BJ (cell line): Measurements from ENCODE around the gene AGBL4. TPM values are rescaled to one million over a fixed set of nuclear protein-coding genes. Genes with fewer than 3 reads are reported as not detected.

Source experiments
- CTCF ChIA-PET: fragments of 350-600 bp; formaldehyde crosslinking; extraction: SDS; loops from one replicate; lab custom pipeline; 2021; ENCODE audit warnings: antibody characterized with exemption, inconsistent platforms; lab: Yijun Ruan, JAX
- POLR2A ChIA-PET: fragments of 300-600 bp; sonication (Branson Sonifier 250); formaldehyde crosslinking; extraction: SDS; loops from one replicate; lab custom pipeline; 2021; ENCODE audit warnings: antibody characterized with exemption; lab: Charles Lee
- DNase-seq: peaks from one replicate; pipeline ENCODE4 v3.0.0-alpha.2; 2011; ENCODE audit warnings: low read depth
- H3K27me3 ChIP-seq: 2 replicates; pipeline ENCODE4 v1.6.0; 2011; ENCODE audit warnings: low read length; ENCODE audit not compliant: control insufficient read depth, insufficient read depth
- H3K36me3 ChIP-seq: 2 replicates; pipeline ENCODE4 v1.5.1; 2011; ENCODE audit warnings: low read length; ENCODE audit not compliant: control insufficient read depth, insufficient read depth
- H3K4me3 ChIP-seq: 2 replicates; pipeline ENCODE4 v1.5.1; 2011; ENCODE audit warnings: low read depth, mild to moderate bottlenecking, control low read depth, low read length
- polyA plus RNA-seq: library from polyadenylated mRNA; depleted of rRNA; stranded (reverse); fragments of >200 nt; gene quantifications from 2 replicates; pipeline ENCODE4 v1.2.3, GENCODE V29; 2011
- TF ChIP-seq, protein P1 (sequence below): IDR thresholded peaks from 2 replicates; pipeline ENCODE4 v1.5.1; 2011; ENCODE audit warnings: low read depth, mild to moderate bottlenecking, control low read depth, inconsistent platforms, low read length, moderate library complexity; ENCODE audit not compliant: insufficient read depth

AGBL4 gene
- polyA plus RNA-seq, 1 experiment: not detected

DNA sequence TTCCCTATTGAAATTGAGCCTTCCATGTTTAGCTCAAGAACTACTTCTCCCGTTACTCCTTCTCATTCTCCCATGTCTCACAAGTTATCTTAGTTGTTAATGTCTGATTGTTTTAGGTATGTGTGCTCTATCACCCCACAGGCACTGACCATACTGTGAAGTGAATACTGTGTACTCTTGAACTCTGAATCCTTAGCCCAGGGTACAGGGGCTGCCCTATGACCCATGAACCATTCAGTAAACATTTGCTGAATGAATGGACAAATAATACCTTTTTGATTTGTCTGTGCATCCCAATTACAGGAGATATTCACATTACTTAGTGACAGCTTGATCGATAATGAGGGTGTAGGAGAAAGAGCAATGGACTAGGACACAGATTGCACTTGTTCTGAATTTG lies 1077.7 kb downstream of the AGBL4 start:
- TF ChIP-seq, protein P1, sequence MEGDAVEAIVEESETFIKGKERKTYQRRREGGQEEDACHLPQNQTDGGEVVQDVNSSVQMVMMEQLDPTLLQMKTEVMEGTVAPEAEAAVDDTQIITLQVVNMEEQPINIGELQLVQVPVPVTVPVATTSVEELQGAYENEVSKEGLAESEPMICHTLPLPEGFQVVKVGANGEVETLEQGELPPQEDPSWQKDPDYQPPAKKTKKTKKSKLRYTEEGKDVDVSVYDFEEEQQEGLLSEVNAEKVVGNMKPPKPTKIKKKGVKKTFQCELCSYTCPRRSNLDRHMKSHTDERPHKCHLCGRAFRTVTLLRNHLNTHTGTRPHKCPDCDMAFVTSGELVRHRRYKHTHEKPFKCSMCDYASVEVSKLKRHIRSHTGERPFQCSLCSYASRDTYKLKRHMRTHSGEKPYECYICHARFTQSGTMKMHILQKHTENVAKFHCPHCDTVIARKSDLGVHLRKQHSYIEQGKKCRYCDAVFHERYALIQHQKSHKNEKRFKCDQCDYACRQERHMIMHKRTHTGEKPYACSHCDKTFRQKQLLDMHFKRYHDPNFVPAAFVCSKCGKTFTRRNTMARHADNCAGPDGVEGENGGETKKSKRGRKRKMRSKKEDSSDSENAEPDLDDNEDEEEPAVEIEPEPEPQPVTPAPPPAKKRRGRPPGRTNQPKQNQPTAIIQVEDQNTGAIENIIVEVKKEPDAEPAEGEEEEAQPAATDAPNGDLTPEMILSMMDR: no peak
- ChIA-PET CTCF (no interaction called here), POLR2A (no interaction called here)
- DNase-seq: no peak
- Histone ChIP-seq H3K4me3 (no peak overlapping the region), H3K27me3 (no peaks in the 10 kb centered on the region), H3K36me3 (no peaks in the 10 kb centered on the region)

DNA sequence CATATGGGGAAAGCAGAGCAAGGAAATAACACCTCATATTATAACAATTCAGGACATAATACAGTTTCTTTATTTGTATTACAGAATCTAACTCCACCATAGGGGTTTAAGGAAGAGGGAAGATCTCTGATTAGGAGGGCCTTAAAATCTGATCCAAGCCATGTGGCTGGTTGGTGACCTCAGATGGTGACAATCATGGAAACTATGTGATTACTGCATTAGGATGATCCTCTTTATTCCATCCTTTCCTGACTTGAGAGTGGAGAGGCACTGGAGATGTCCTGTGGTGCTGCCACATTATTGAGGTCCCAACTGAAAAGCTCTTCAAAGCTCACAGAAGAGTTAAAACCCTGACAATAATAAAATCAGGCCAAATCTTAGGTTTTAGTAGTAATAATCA lies 1078.9 kb downstream of the AGBL4 start:
- ChIA-PET CTCF (no interaction called here), POLR2A (no interaction called here)
- H3K36me3 ChIP-seq: no peaks in the 10 kb centered on the region
- no peak overlapping the region for H3K4me3 ChIP-seq
- no peaks in the 10 kb centered on the region for H3K27me3 ChIP-seq
- no peak for DNase-seq
- TF ChIP-seq, protein P1: no peak

DNA sequence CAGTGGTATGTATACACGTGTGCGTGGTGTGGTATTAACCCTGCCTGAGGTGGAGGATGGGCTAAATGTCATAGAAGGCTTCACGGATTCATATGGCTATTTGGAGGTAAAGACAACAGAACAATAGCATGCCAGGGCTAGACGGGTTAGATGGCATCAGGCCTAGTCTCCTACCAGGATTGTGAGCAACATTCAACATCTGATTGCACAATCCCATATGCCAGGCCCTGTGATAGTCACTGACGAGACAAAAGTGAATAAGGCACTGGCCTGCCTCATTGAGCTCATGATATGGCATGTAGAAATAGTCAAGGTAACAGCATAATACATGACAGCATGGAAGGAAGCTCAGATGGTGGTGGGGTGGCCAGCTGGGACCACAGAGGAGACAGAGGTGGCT lies 1079.9 kb downstream of the AGBL4 start:
- POLR2A ChIA-PET: no interaction called here
- H3K27me3 ChIP-seq: no peaks in the 10 kb centered on the region
- DNase-seq: no peak
- TF ChIP-seq, protein P1: no peak
- H3K36me3 ChIP-seq: no peaks in the 10 kb centered on the region
- CTCF ChIA-PET: no interaction called here
- no peak overlapping the region for H3K4me3 ChIP-seq

DNA sequence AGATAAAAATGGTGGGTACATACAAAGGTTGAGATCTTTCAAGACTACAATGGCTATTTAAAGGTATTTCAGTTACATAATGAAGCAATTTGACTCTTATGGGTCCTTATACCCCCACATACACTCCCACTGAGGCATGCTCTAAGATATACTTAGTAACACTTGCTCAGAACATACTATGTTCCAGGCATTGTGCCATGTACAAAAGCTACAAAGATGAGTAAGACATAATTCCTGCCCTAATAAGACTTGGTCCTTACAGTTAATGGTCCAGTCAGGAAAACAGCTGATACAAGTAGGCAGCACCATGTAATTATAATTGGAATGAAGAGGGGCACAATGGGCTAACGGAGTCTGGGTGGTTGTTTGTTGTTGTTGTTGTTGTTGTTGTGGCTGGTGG lies 1080.4 kb downstream of the AGBL4 start:
- H3K27me3 ChIP-seq: no peaks in the 10 kb centered on the region
- no peak overlapping the region for H3K4me3 ChIP-seq
- CTCF ChIA-PET: no interaction called here
- H3K36me3 ChIP-seq: no peaks in the 10 kb centered on the region
- POLR2A ChIA-PET: no interaction called here
- DNase-seq: no peak
- TF ChIP-seq, protein P1: no peak

DNA sequence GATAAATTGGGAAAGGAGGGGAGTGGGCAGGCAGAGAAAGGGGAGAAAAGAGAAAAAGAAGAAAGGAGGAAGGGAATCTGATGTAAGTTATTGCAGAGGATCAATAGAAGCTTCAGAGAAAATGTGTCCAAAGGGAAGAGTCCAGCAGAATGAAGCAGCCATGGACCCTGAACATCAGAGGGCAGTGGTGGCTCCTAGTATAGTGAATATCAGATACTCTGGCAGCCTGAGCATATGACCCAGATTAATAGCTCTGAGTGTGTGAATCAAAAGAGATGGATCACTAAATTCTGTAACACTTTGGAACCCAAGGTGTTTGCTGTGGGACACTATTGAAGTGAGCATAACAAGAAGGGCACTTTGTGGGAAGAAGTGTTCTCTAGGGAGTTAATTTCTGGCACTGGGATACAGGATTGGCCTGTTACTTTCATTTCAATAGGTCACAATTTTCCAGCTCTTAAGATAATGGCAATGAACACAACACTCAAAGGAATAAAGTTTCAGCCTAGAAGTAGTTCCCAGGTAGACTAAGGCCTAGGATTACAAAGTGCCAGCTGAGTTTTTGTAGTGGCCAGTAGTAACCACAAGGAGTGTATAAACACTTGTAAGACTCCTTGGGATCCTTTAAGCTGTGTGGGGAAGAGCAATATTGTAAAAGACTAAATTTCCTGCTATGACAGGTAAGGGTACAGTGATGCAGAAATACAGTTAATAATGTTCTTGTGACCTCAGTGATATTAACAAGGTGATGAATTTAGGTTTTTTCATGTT lies 1082.6 kb downstream of the AGBL4 start:
- Histone ChIP-seq H3K4me3 (no peak overlapping the region), H3K27me3 (no peaks in the 10 kb centered on the region), H3K36me3 (no peaks in the 10 kb centered on the region)
- no peak for DNase-seq
- CTCF ChIA-PET: interaction anchor here (1.0 kb wide), 1 partner anchor 9 kb away, joined by 4 read pairs; no protein-coding TSS in a partner anchor
- POLR2A ChIA-PET: no interaction called here
- TF ChIP-seq, protein P1: no peak
